Esophagus squamous epithelium (tissue), 5 donors: Measurements from ENCODE around the gene RSPH10B. TPM values are rescaled to one million over a fixed set of nuclear protein-coding genes. Genes with fewer than 3 reads are reported as not detected.
"Not testable (repeated sequence)": the region's sequence is repeated elsewhere in the genome, so short reads cannot be mapped to it uniquely, and the experiment has no call there.

Experiments used
- DNase-seq: peaks from one replicate; lab custom pipeline; 2025; lab: John Stamatoyannopoulos, UW
- H3K27ac ChIP-seq, 4 donors: fragments of 200-600 bp; sonication (generic); one replicate each; pipeline ENCODE4 v1.5.1; 2016 to 2019; ENCODE audit warnings: mild to moderate bottlenecking in 1 of 4
- H3K27me3 ChIP-seq, 4 donors: fragments of 200-600 bp; sonication (generic); 1 replicate in 3 of 4; 2 replicates in 1 of 4; pipeline versions ENCODE4 v1.5.1 to v1.6.0; 2017 to 2021; ENCODE audit warnings: antibody characterized with exemption in 1 of 4
- H3K36me3 ChIP-seq, 3 donors: fragments of 200-600 bp; sonication (generic); one replicate each; pipeline ENCODE4 v1.5.1; 2016 to 2019
- H3K4me1 ChIP-seq, 3 donors: fragments of 200-600 bp; sonication (generic); one replicate each; pipeline ENCODE4 v1.5.1; 2017 to 2019
- H3K4me3 ChIP-seq, 4 donors: fragments of 200-600 bp; sonication (generic); 1 replicate in 3 of 4; 2 replicates in 1 of 4; pipeline ENCODE4 v1.5.1; 2016 to 2019; ENCODE audit warnings: mild to moderate bottlenecking in 2 of 4, moderate library complexity in 1 of 4
- H3K9me3 ChIP-seq, 3 donors: fragments of 200-600 bp; sonication (generic); one replicate each; pipeline ENCODE4 v1.5.1; 2016 to 2019
- CTCF ChIP-seq, 6 experiments: fragments of 450-650 bp in 4 of 6; fragments of 200-600 bp in 2 of 6; sonication (generic) in 2 of 6; IDR thresholded peaks; one replicate each; pipeline ENCODE4 v1.5.1; 2016 to 2019; ENCODE audit warnings: antibody characterized with exemption in 6 of 6, mild to moderate bottlenecking in 4 of 6, moderate library complexity in 4 of 6
- POLR2A ChIP-seq, 4 donors: fragments of 450-650 bp; IDR thresholded peaks; one replicate each; pipeline ENCODE4 v1.6.1; 2017; ENCODE audit warnings: antibody characterized with exemption in 4 of 4, mild to moderate bottlenecking in 4 of 4, moderate library complexity in 3 of 4
- WGBS, 2 donors: methylation state at CpG; one replicate each; pipeline ENCODE4 v1.1.5; 2018; 5-methylcytosine and 5-hydroxymethylcytosine counted together
- intact Hi-C: fragments of 100-400 bp; cut with DNase I; formaldehyde crosslinking; loops from one replicate; pipeline ENCODE4 v1.15.0; 2022
- total RNA-seq, 4 donors: library from RNA; depleted of rRNA; stranded (reverse); fragments of >200 nt; gene quantifications; one replicate each; pipeline ENCODE4 v1.1.0, GENCODE V29; 2016
- donor health status: DM: yes; HTN: yes; CAD: no.

Gene RSPH10B
- total RNA-seq, 4 donors from 2014 or later: not detected

DNA sequence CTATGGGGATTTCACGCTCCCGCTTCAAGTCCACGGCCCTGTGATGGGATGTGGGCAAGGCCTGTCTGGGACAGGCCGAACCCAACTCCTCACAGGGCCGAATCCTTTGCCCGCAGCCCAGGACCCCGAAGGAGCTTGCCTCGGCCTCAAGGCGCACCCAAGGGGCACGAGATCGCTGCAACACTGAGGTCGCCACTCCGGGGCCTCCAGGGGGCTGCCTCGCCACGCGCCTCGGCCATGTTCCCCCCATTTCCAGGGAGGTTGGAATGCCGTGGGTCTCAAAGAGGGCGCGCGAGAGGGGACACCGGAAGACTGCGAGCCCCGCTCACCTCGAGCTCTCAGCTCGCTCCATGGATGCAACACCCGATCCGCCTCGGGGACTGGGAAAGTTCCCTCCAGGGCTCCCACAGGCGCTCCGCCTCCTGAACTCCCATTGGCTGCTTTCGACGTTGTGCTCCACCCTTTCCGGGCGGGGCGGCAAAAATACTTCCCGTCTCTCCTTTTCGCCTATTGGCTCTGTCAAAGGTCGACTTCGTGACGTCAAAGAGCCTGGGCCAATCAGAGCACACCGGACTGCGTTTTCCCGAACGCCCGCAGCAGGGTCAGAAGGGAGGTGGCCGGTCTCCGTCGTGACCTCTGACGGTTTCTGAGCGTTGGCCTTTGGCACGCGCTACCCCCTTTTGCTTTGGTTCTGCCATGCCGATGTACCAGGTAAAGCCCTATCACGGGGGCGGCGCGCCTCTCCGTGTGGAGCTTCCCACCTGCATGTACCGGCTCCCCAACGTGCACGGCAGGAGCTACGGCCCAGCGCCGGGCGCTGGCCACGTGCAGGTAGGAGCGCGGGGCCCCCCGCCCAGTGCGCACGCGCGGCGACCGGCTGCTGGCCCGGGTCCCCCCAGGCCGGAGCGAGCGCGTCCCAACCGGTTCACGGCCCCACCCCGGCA is 38.5 kb upstream of the RSPH10B start, which contains the start of the genes AIMP2 and PMS2:
AIMP2 (plus strand) TSS at position 605 of the 944 bp plus-strand sequence; CDS start at position 697, 92 bp downstream.
PMS2 (minus strand) TSS at position 382 of the 944 bp plus-strand sequence; CDS start at position 352, 30 bp downstream.
- H3K27ac ChIP-seq: peak within 1 kb of the TSS; percentile 89 to 96 (median 93)
- TF ChIP-seq POLR2A (IDR thresholded peaks at IDR 0.05) (peak in 3 of 4 donors; percentile 25 to 71 (median 62)), CTCF (IDR thresholded peaks at IDR 0.05) (peak in 2 of 6 experiments; percentile 5 to 7)
- H3K9me3 ChIP-seq: no peaks in the 10 kb centered on the region
- intact Hi-C loops: no loop called here
- peak within 1 kb of the TSS; percentile 57 to 92 (median 82) for H3K4me3 ChIP-seq
- WGBS, 2 donors: 0 to 1% methylated on average over 27 to 42 of the region's 84 CpGs
- H3K4me1 ChIP-seq: peaks cover 6 to 70% (median 13%) of the 10 kb centered on the region in 3 donors
- peaks cover 0 to 23% (median 0%) of the 10 kb centered on the region in 3 donors for H3K36me3 ChIP-seq
- no peaks in the 10 kb centered on the region for H3K27me3 ChIP-seq
- DNase-seq: peak; percentile 92

DNA sequence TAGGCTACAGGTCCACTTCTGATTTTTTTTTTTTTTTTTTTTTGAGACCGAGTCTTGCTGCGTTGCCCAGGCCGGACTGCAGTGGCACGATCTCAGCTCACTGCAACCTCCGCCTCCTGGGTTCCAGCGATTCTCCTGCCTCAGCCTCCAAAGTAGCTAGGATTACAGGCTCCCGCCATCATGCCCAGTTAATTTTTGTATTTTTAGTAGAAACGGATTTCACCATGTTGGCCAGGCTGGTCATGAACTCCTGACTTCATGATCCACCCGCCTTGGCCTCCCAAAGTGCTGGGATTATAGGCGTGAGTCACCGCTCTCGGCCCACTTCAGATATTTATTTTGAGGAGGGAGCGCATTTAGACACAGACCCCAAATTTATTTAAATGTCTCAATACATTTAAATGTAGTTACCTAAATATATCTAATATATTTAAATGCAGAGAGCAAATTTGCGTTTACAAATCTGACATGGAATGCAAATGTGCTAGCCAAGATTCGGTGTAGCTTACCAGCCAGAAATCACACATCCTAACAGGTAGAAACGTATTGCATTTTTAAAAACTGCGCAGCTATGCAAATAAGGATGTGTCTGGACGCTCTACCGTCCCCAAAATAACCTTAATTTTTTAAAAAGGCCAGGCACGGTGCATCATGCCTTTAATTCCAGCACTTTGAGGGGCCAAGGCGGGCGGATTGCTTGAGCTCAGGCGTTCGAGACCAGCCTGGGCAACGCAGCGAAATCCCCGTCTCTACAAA is 37.5 kb upstream of the RSPH10B start:
- WGBS, 2 donors: 25 to 35% methylated on average over 27 of the region's 27 CpGs
- Histone ChIP-seq H3K27ac (peak overlapping the region in 3 of 4 donors; percentile 89 to 95 (median 91)), H3K36me3 (peaks cover 0 to 31% (median 0%) of the 10 kb centered on the region in 3 donors), H3K4me3 (peak overlapping the region; percentile 57 to 92 (median 82)), H3K4me1 (peaks cover 6 to 60% (median 13%) of the 10 kb centered on the region in 3 donors)
- intact Hi-C loops, H3K9me3 ChIP-seq, H3K27me3 ChIP-seq, DNase-seq: not testable (repeated sequence)

DNA sequence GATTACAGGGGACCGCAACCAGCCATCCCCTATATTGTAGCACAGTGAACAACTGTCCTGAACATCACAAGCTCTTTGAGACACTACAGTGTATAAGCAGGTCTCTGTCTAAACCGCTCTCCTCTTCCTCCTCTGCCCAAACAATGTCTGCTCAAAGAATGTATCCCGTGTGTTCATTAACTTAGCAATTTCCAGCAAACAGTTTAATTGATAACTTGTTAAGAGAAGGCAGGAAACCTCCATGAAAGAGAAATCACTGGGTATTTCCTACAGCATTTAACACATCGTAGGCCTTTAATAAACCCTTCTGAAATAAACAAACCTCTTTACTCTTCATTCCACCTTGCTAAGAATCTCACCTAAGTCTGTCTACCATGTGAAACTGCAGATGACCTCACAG is 36.9 kb upstream of the RSPH10B start:
- intact Hi-C loops: no loop called here
- Histone ChIP-seq H3K9me3 (no peaks in the 10 kb centered on the region), H3K4me1 (peaks cover 6 to 54% (median 13%) of the 10 kb centered on the region in 3 donors), H3K27ac (peak overlapping the region in 1 of 4 donors; percentile 91), H3K4me3 (no peak overlapping the region), H3K36me3 (peaks cover 0 to 37% (median 0%) of the 10 kb centered on the region in 3 donors), H3K27me3 (no peaks in the 10 kb centered on the region)
- TF ChIP-seq POLR2A (IDR thresholded peaks at IDR 0.05) (no peak), CTCF (IDR thresholded peaks at IDR 0.05) (no peak)
- 76 to 81% methylated on average over 4 of the region's 4 CpGs for WGBS, 2 donors
- no peak for DNase-seq

DNA sequence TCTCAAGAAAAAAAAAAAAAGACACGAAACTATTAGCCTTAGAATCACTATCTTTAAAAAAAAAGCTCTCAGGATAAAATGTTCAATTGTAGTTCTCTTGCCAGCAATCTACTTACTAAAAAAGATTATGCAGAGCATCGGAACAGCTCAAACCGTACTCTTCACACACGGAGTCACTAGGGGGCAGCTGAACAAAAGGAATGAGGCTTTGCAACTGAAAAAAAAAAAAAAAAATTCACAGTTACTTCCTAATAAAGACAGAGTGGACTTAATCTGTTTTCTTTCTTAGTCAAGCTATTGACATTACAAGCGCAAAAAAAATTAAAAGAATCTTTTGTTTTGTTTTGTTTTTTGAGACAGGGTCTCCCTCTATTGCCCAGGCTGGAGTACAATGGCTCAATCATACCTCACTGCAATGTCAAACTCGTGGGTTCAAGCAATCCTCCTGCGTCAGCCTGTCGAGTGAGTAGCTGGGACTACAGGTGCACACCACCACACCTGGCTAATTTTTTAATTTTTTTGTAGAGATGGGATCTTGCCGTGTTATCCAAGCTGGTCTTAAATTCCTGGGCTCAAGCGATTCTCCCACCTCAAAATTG is 26.8 kb upstream of the RSPH10B start:
- intact Hi-C loops: no loop called here
- Histone ChIP-seq H3K36me3 (peaks cover 0 to 98% (median 31%) of the 10 kb centered on the region in 3 donors), H3K27ac (peak overlapping the region in 1 of 4 donors; percentile 33), H3K27me3 (no peaks in the 10 kb centered on the region), H3K4me3 (no peak overlapping the region), H3K4me1 (peaks cover 0 to 16% (median 0%) of the 10 kb centered on the region in 3 donors), H3K9me3 (no peaks in the 10 kb centered on the region)
- peak; percentile 39 to 64 (median 53) for TF ChIP-seq CTCF (IDR thresholded peaks at IDR 0.05)
- TF ChIP-seq POLR2A (IDR thresholded peaks at IDR 0.05): no peak
- no peak for DNase-seq
- WGBS, 2 donors: 44 to 52% methylated on average over 10 of the region's 10 CpGs

DNA sequence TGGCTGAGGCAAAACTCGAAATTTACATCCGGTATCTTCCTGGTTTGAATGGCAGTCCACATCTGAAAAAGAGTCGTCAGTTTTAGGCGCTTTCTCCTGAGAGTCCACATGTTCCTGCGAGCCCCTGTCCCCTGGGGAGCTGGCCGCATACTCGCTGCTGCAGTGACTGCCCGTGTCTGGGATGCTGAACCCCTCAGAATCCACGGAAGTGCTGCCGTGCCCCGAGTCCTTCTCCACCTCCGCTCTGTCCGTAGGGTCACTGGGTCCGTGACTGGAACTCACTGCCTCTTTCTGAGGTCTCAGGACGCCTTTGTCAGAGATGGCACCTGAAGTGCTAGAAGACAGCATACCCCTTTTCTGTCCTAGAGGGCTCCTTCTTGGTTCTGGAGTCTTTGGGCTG is 16.6 kb upstream of the RSPH10B start:
- H3K4me3 ChIP-seq, H3K27ac ChIP-seq, intact Hi-C loops, DNase-seq, H3K27me3 ChIP-seq, H3K9me3 ChIP-seq, H3K4me1 ChIP-seq: not testable (repeated sequence)
- H3K36me3 ChIP-seq: peaks cover 4 to 67% (median 6%) of the 10 kb centered on the region in 3 donors
- 88% methylated on average over 9 to 15 of the region's 15 CpGs for WGBS, 2 donors

DNA sequence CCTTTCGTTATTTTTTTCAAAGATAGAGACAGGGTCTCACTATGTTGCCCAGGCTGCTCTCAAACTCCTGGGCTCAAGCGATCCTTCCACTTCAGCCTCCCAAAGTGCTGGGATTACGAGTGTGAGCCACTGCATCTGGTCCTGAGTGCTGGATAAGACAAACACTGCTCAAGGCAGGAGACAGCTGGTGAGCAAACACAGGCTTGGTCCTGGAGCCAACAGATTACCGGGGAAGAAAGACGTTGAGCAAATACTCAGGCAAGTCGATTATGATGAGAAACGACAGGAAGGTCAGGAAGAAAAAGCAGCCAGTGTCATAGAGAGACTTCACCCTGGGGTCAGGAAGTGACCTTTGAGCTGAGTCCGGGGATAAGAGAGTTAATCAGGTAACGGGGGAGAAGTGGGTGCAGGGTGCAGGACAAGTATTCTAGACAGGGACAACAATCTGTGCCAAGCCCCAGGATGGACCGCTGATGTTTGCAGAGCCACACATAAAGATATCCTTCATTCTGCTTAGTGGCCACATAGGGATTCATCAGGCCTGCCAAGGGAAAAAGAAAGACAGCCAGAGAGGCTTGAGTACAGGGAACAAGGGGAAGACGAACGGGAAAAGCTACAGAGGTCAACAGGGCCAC is 9.3 kb upstream of the RSPH10B start:
- H3K4me3 ChIP-seq, H3K4me1 ChIP-seq, intact Hi-C loops, H3K27ac ChIP-seq, DNase-seq, H3K27me3 ChIP-seq, H3K9me3 ChIP-seq: not testable (repeated sequence)
- no CpG with 5 or more reads among the region's 12 CpGs for WGBS, 2 donors
- peaks cover 0 to 40% (median 11%) of the 10 kb centered on the region in 3 donors for H3K36me3 ChIP-seq

DNA sequence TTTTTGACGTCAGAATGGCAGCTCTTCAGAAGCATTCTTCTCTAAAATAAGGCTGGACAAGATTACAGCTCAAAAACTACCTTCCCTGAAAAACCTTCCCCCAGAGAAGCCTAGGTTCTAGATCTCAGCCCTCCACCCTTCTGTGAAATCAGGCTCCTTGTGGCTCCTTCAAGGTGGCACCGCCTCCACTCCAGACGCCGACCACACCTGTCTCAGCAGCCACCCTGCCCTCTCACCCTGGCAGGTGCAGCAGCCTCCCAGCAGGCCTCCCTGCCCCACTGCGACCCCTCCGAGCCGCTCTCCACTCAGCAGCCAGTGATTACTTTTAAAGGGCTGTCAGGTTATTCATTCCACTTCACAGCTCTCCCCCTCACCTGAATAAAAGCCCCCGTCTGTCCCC is 3.1 kb upstream of the RSPH10B start:
- DNase-seq, H3K27me3 ChIP-seq, intact Hi-C loops, H3K4me3 ChIP-seq, H3K9me3 ChIP-seq, H3K27ac ChIP-seq, H3K4me1 ChIP-seq: not testable (repeated sequence)
- WGBS, 2 donors: no CpG with 5 or more reads among the region's 8 CpGs
- H3K36me3 ChIP-seq: peaks cover 0 to 21% (median 11%) of the 10 kb centered on the region in 3 donors

- intact Hi-C loops, H3K27ac ChIP-seq, H3K4me3 ChIP-seq, H3K9me3 ChIP-seq, H3K4me1 ChIP-seq, H3K36me3 ChIP-seq, DNase-seq, H3K27me3 ChIP-seq: not testable (repeated sequence)
- WGBS, 2 donors: 73 to 86% methylated on average over 4 to 5 of the region's 7 CpGs
Observed at GRCh38 chr7:5963810-5964209, 6.7 kb downstream of the RSPH10B start.
